Stimulated activated CD8-positive, alpha-beta memory T cell treated with anti-CD3 and anti-CD28 coated beads, Interleukin-7, amount 100 ng/mL, for 4 hours (primary cell): Measurements from ENCODE around the gene IFNA14.
"Not testable (repeated sequence)": the region's sequence is repeated elsewhere in the genome, so short reads cannot be mapped to it uniquely, and the experiment has no call there.

ENCODE experiments used
- DNase-seq, 2 donors: peaks; one replicate each; pipeline ENCODE4 v3.0.0-alpha.2; 2020; ENCODE audit warnings: low read depth in 2 of 2

IFNA14 gene

DNA sequence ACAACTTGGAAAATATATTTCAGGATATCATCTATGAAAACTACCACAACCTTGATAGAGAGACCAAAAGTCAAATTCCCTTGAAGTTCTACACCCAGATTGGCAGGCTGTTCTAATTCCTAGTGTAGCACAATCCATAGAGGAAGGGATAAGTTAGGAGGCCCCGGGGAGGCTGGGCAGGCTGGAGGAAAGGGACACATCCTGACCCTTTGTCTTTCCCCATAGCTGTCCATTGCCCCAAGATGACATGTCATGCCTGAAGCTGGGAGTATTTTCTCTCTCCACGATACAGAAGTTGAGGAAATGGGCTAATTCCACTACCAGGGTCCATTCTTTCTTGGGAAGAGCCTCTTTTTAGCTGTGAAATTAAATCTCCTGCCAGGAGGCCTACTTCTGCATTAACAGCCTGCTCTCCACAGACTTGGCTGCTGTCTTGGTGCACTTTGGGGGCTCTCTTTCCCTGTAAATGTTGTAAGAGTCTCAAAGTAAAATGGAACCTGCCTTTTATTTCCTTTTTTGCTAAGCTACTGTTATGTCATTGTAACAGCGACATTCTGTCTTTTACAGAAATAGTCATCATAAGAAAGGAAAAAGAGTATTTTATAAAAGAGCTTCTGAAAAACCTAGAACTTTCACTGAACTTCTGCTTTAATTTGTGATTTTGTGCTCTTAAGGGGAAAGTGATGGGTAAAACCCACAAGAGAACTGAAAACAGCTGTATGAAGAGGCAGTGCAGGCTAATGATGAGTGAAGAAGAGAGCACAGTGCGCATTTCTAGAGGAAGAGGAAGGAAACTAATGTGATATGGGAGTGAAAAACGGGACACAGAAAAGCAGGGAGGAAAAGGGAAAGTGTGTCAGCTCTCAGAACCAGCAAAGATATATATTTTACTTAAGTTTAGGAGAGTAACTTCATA lies 26.1 kb downstream of the IFNA14 start:
- not testable (repeated sequence) for DNase-seq

DNA sequence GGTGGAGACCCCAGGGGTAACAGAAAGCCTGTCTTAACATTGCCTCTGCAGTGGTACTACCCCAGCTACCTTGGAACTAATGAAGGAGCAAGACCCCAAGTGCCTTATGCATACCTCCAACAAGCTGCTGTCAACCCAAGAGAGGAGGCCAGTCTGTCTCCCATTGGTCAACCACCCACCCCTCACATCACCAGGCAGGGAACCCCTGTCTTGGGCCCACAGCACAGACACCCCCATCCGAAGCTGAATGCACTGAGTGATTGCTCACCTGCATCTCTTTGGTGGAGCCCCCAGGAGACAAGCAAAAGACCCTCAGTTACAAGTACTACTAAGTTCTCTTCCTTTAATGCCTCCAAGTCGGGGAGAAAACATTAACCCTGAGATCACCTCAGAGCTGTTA lies 27.6 kb downstream of the IFNA14 start:
- DNase-seq = not testable (repeated sequence)

DNA sequence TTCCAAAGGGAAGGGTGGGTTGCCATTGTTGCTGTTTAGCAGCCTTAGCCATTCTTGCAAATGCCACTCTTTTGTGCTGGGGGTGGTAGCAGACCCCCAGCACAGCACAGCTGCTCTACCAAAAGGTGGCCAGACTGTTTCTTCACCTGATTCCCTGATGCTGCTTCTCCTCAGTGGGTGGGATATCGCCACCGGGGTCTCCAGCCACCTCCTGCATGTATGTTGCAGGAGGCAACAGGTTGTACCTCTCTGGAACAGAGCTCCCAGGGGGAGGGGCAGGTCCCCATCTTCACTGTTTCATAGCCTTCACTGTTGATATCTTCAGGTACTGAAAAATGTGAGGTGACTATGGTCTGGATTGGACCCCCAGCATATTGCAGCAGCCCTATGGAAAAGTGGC lies 29.0 kb downstream of the IFNA14 start:
- not testable (repeated sequence) for DNase-seq

DNA sequence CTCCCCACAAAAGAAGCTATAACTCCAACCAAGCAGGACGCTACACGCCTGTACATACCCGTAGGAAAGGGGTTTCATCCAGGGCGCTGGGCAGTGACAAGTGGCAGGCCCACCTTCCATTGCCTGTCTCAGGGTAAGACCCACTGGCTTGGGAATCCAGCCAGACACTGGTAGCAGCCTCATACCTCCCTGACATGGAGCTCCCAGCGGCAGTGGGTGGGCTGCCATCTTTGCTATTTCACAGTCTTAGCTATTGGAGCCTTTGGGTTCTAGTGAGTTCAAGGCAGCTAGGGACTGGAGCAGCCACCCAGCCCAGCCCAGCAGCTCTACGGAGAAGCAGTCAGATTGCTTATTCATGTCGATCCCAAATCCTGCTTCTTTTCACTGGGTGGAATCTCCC lies 29.5 kb downstream of the IFNA14 start:
- DNase-seq = no peak

DNA sequence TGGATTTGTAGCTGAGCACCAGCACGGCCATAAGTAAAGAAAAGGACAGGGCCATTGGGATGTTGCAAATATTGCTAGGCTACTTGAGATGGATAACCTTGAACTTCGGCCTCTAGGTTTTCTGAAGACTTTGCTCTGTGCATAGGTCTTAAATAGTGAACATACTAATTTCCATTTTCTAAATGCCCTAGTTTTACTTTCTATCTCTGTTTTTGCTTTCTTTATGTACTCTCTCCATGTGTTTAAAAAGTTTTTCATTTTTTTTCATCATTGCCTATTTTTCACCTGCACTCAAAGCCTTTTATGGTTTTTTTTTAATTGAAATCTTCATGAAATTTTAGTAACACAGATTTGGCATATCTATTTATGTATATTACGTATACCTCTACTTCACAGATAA lies 32.8 kb downstream of the IFNA14 start, which contains the start of gene IFNA10:
TSS of gene IFNA10 (minus strand) at position 101 of the 400 bp plus-strand sequence. CDS start at position 55, 46 bp downstream.
- DNase-seq = not testable (repeated sequence)

DNA sequence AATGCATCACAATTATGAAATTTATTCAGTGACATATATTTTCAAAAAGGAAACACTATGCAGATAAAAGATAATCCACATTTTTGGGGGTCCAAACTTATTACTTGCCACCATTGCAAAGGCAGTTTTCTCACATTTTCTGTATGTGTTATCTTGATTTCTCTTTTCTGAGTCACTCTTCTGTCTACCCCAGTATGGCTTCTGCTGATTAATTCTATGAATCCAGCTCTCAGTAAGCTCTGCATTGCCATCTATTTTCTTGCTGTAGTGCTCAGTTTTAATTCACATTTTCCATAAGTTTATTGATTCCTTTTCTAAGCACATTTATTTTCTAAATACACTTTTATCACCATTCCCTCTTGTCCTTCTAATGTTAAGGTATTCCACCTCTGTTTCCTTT lies 34.6 kb downstream of the IFNA14 start:
- no peak for DNase-seq

DNA sequence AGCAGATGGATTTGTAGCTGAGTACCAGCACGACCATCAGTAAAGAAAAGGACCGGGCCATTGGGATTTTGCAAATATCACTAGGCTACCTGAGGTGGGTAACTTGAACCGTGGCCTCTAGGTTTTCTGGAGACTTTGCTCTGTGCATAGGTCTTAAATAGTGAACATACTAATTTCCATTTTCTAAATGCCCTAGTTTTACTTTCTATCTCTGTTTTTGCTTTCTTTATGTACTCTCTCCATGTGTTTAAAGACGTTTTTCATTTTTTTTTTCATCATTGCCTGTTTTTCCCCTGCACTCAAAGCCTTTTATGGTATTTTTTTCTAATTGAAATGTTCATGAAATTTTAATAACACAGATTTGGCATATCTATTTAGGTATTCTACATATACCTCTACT lies 37.7 kb downstream of the IFNA14 start, which contains the start of gene IFNA7:
TSS of gene IFNA7 (minus strand) at position 101 of the 400 bp plus-strand sequence. CDS start at position 61, 40 bp downstream.
- DNase-seq = not testable (repeated sequence)

DNA sequence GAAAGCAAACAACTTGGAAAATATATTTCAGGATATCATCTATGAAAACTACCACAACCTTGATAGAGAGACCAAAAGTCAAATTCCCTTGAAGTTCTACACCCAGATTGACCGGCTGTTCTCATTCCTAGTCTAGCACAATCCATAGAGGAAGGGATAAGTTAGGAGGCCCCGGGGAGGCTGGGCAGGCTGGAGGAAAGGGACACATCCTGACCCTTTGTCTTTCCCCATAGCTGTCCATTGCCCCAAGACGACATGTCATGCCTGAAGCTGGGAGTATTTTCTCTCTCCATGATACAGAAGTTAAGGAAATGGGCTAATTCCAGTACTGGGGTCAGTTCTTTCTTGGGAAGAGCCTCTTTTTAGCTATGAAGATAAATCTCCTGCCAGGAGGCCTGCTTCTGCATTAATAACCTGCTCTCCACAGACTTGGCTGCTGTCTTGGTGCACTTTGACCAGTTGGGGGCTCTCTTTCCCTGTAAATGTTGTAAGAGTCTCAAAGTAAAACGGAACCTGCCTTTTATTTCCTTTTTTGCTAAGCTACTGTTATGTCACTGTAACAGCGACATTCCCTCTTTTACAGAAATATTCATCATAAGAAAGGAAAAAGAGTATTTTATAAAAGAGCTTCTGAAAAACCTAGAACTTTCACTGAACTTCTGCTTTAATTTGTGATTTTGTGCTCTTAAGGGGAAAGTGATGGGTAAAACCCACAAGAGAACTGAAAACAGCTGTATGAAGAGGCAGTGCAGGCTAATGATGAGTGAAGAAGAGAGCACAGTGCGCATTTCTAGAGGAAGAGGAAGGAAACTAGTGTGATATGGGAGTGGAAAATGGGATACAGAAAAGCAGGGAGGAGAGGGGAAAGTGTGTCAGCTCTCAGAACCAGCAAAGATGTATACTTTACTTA lies 44.7 kb downstream of the IFNA14 start:
- DNase-seq = not testable (repeated sequence)
